IMR-90 (cell line): Measurements from ENCODE around the gene WRAP73. TPM values are rescaled to one million over a fixed set of nuclear protein-coding genes. Genes with fewer than 3 reads are reported as not detected.

ENCODE experiments used
- ATAC-seq: fragments of 200-7000 bp; cut with Tn5 transposase; 2 replicates; pipeline ENCODE4 v1.9.1; 2020; ENCODE audit warnings: low read depth, mild to moderate bottlenecking, moderate library complexity
- BruUV-seq: library from RNA; stranded (reverse); fragments of 400-500 nt; replicated peaks from 2 replicates; lab custom pipeline; 2021; lab: Mats Ljungman, UMichigan
- CTCF ChIA-PET: fragments of 300-600 bp; formaldehyde crosslinking; extraction: SDS; loops from one replicate; lab custom pipeline; 2021; ENCODE audit warnings: antibody characterized with exemption; lab: Yijun Ruan, JAX
- POLR2A ChIA-PET: fragments of 300-600 bp; sonication (Branson Sonifier 250); formaldehyde crosslinking; loops from one replicate; lab custom pipeline; 2022; ENCODE audit warnings: antibody characterized with exemption; ENCODE audit not compliant: unreplicated experiment; lab: Charles Lee
- DNase-seq: peaks from one replicate; pipeline ENCODE4 v3.0.0; 2013
- H2AFZ ChIP-seq: replicated peaks from 2 replicates; pipeline ENCODE3; 2013; ENCODE audit warnings: low read length, mild to moderate bottlenecking; ENCODE audit not compliant: poor library complexity
- H2AK5ac ChIP-seq: 2 replicates; pipeline ENCODE4 v1.6.1; 2013; ENCODE audit warnings: low read depth, low read length, inconsistent platforms
- H2AK9ac ChIP-seq: replicated peaks from 2 replicates; pipeline ENCODE3; 2013; ENCODE audit warnings: mild to moderate bottlenecking, low read depth, low read length, moderate library complexity; ENCODE audit not compliant: poor library complexity
- H2BK120ac ChIP-seq: 2 replicates; pipeline ENCODE4 v1.6.1; 2013; ENCODE audit warnings: low read depth, low read length, inconsistent platforms
- H2BK15ac ChIP-seq: 3 replicates; pipeline ENCODE4 v1.6.1; 2013; ENCODE audit warnings: low read depth, low read length, inconsistent platforms
- H2BK20ac ChIP-seq: 2 replicates; pipeline ENCODE4 v1.6.1; 2013; ENCODE audit warnings: low read depth, mild to moderate bottlenecking, inconsistent platforms, low read length, moderate library complexity
- H2BK5ac ChIP-seq: 2 replicates; pipeline ENCODE4 v1.6.1; 2013; ENCODE audit warnings: mild to moderate bottlenecking, low read depth, low read length, inconsistent platforms; ENCODE audit not compliant: poor library complexity, severe bottlenecking
- H3K14ac ChIP-seq: replicated peaks from 2 replicates; pipeline ENCODE4 v1.6.1; 2013; ENCODE audit warnings: low read depth, low read length, inconsistent platforms
- H3K18ac ChIP-seq: 2 replicates; pipeline ENCODE4 v1.6.1; 2013; ENCODE audit warnings: low read depth, low read length, control low read depth
- H3K23ac ChIP-seq: 2 replicates; pipeline ENCODE4 v1.6.1; 2013; ENCODE audit warnings: low read depth, low read length, inconsistent platforms
- H3K27ac ChIP-seq: 2 replicates; pipeline ENCODE4 v1.5.1; 2013; ENCODE audit warnings: mild to moderate bottlenecking, control low read depth, low read length; ENCODE audit not compliant: insufficient read depth
- H3K27me3 ChIP-seq: 2 replicates; pipeline ENCODE4 v1.6.1; 2013; ENCODE audit warnings: low read length; ENCODE audit not compliant: control insufficient read depth, insufficient read depth
- H3K36me3 ChIP-seq: 2 replicates; pipeline ENCODE4 v1.6.1; 2013; ENCODE audit warnings: low read length, mixed read lengths; ENCODE audit not compliant: control insufficient read depth, insufficient read depth
- H3K4ac ChIP-seq: 2 replicates; pipeline ENCODE4 v1.6.1; 2013; ENCODE audit warnings: low read depth, low read length, inconsistent platforms
- H3K4me1 ChIP-seq: 2 replicates; pipeline ENCODE4 v1.6.1; 2013; ENCODE audit warnings: low read length, mixed read lengths; ENCODE audit not compliant: control insufficient read depth, insufficient read depth
- H3K4me2 ChIP-seq: 2 replicates; pipeline ENCODE4 v1.6.1; 2013; ENCODE audit warnings: low read depth, mild to moderate bottlenecking, control low read depth, low read length, moderate library complexity
- H3K4me3 ChIP-seq: 2 replicates; pipeline ENCODE4 v1.5.1; 2013; ENCODE audit warnings: low read depth, mild to moderate bottlenecking, control low read depth, low read length, moderate library complexity; ENCODE audit not compliant: insufficient read depth
- H3K56ac ChIP-seq: 2 replicates; pipeline ENCODE4 v1.6.1; 2013; ENCODE audit warnings: low read length, inconsistent platforms; ENCODE audit not compliant: insufficient read depth; ENCODE audit errors: extremely low read depth
- H3K79me1 ChIP-seq, 2 experiments: 2 replicates each; pipeline ENCODE4 v1.6.1; 2013; ENCODE audit warnings: low read length in 2 of 2, inconsistent platforms in 1 of 2, low read depth in 1 of 2
- H3K9ac ChIP-seq: 2 replicates; pipeline ENCODE4 v1.6.1; 2013; ENCODE audit warnings: low read depth, low read length, control low read depth
- H3K9me1 ChIP-seq: 2 replicates; pipeline ENCODE4 v1.6.1; 2013; ENCODE audit warnings: low read length, inconsistent platforms; ENCODE audit not compliant: insufficient read depth
- H3K9me3 ChIP-seq: 2 replicates; pipeline ENCODE4 v1.6.1; 2013; ENCODE audit warnings: low read length; ENCODE audit not compliant: control insufficient read depth, insufficient read depth
- H4K20me1 ChIP-seq: 2 replicates; pipeline ENCODE4 v1.6.1; 2013; ENCODE audit warnings: low read length, inconsistent platforms; ENCODE audit not compliant: insufficient read depth
- H4K5ac ChIP-seq: 2 replicates; pipeline ENCODE4 v1.6.1; 2013; ENCODE audit warnings: mild to moderate bottlenecking, low read depth, low read length, control low read depth
- H4K8ac ChIP-seq, 2 experiments: 2 replicates each; pipeline ENCODE4 v1.6.1; 2013; ENCODE audit warnings: low read depth in 2 of 2, low read length in 2 of 2, control low read depth in 1 of 2, inconsistent platforms in 1 of 2
- H4K91ac ChIP-seq: 2 replicates; pipeline ENCODE4 v1.6.1; 2013; ENCODE audit warnings: low read depth, low read length, inconsistent platforms; ENCODE audit not compliant: insufficient read depth
- CHD1 ChIP-seq: IDR thresholded peaks from 2 replicates; pipeline ENCODE4 v1.6.1; 2012; ENCODE audit warnings: low read depth, low read length, improper control_type of control experiment
- FOS ChIP-seq: fragments of 150-350 bp; IDR thresholded peaks from 2 replicates; pipeline ENCODE4 v1.6.1; 2016; ENCODE audit warnings: low read depth, low read length
- MAFK ChIP-seq: IDR thresholded peaks from 2 replicates; pipeline ENCODE4 v1.6.1; 2012; ENCODE audit warnings: low read depth, low read length, improper control_type of control experiment
- MXI1 ChIP-seq: IDR thresholded peaks from 2 replicates; pipeline ENCODE4 v1.6.1; 2012; ENCODE audit warnings: low read depth, mild to moderate bottlenecking, low read length, moderate library complexity, borderline replicate concordance
- NFE2L2 ChIP-seq: fragments of 150-350 bp; IDR thresholded peaks from 2 replicates; pipeline ENCODE4 v1.6.1; 2016; ENCODE audit warnings: low read depth, mild to moderate bottlenecking, low read length
- RAD21 ChIP-seq: IDR thresholded peaks from 2 replicates; pipeline ENCODE4 v1.6.1; 2012; ENCODE audit warnings: low read length, improper control_type of control experiment
- RCOR1 ChIP-seq: IDR thresholded peaks from 2 replicates; pipeline ENCODE4 v1.6.1; 2012; ENCODE audit warnings: mild to moderate bottlenecking, low read length, improper control_type of control experiment; ENCODE audit not compliant: insufficient replicate concordance
- WGBS, 2 experiments: methylation state at CpG; one replicate each; pipeline versions ENCODE4 v1.1.5 to v1.1.7; 2013; ENCODE audit warnings: missing lambda C conversion rate in 2 of 2; ENCODE audit not compliant: insufficient read length in 1 of 2; ENCODE audit errors: extremely low coverage in 2 of 2; 5-methylcytosine and 5-hydroxymethylcytosine counted together
- dilution Hi-C: fragments of 300-500 bp; cut with HindIII; formaldehyde crosslinking; loops from one replicate; pipeline ENCODE4 v1.14.3; 2018; ENCODE audit warnings: low sequenced_read_pairs; ENCODE audit not compliant: unreplicated experiment
- in situ Hi-C: fragments of 300-500 bp; cut with MboI; formaldehyde crosslinking; loops from 3 replicates; pipeline ENCODE4 v1.14.3; 2019; ENCODE audit warnings: low sequenced_read_pairs, inconsistent platforms, mixed read lengths
- intact Hi-C: fragments of 100-400 bp; cut with micrococcal nuclease; formaldehyde crosslinking; loops from 2 replicates; pipeline ENCODE4 v1.10.0; 2022
- polyA plus RNA-seq, 3 experiments: library from polyadenylated mRNA; depleted of rRNA; stranded (reverse); fragments of >200 nt; gene quantifications; 2 replicates each; pipeline ENCODE4 v1.2.3, GENCODE V29; 2012; ENCODE audit warnings: low replicate concordance in 1 of 3
- total RNA-seq: library from RNA; depleted of rRNA; stranded (reverse); fragments of >200 nt; gene quantifications from 2 replicates; pipeline ENCODE4 v1.2.3, GENCODE V29; 2012
- TF ChIP-seq, protein P1 (sequence below): fragments of 150-350 bp; IDR thresholded peaks from 2 replicates; pipeline ENCODE4 v1.6.1; 2016; ENCODE audit warnings: low read depth, mild to moderate bottlenecking, low read length, moderate library complexity, borderline replicate concordance
- TF ChIP-seq, protein P2 (sequence below): conservative IDR thresholded peaks from 2 replicates; pipeline ENCODE4 v1.5.1; 2012; ENCODE audit warnings: mild to moderate bottlenecking, low read depth, low read length, improper control_type of control experiment

WRAP73 gene
- total and polyA plus RNA-seq, 2 of the 4 experiments (the other 2 are of a cell fraction): 10.8 to 23.6 TPM

DNA sequence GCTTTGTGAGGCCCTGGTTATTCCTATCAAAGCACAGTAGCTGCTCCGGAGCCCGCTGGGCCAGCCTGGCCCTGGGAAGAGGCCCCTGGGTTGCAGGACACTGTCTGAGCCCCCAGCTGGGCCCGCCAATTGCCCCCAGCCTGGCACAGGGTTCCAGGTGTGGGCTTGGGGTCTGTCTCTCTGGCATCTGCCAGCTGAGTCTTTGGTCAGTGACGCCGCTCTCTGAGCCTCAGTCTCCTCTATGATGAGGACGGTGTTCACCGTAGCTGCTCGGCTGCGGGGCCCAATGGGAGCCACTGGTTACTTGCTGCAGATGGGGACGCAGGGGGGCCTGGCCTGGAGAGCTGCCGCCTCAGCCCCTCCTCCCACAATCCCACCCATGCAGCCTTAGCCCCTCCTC is 43.4 kb upstream of the WRAP73 start:
- no peak overlapping the region for H2BK20ac ChIP-seq
- no peak overlapping the region for H3K4me2 ChIP-seq
- ChIA-PET CTCF (interaction anchor here (0.6 kb wide), 1 partner anchor 32 kb away, joined by 3 read pairs; no protein-coding TSS in a partner anchor), POLR2A (no interaction called here)
- dilution Hi-C loops (no loop called here), in situ Hi-C loops (no loop called here), intact Hi-C loops (no loop called here)
- no peak overlapping the region for H3K23ac ChIP-seq
- no peaks in the 10 kb centered on the region for H3K36me3 ChIP-seq
- BruUV-seq: no TSS peak
- no peaks in the 10 kb centered on the region for H3K4me1 ChIP-seq
- H3K4ac ChIP-seq: no peak overlapping the region
- H2BK5ac ChIP-seq: no peak overlapping the region
- H2BK15ac ChIP-seq: no peak overlapping the region
- H3K14ac ChIP-seq: no peak overlapping the region
- no peak overlapping the region for H2BK120ac ChIP-seq
- H2AFZ ChIP-seq: no peak overlapping the region
- peaks cover 28% of the 10 kb centered on the region; the same call in 1 of the 2 replicates for H3K27me3 ChIP-seq
- WGBS, 2 experiments: 80% methylated on average over 1 of the region's 11 CpGs; no CpG with 5 or more reads in 1 of the 2 experiments
- H4K8ac ChIP-seq: no peak overlapping the region
- no peak overlapping the region for H4K91ac ChIP-seq
- no peak overlapping the region for H2AK5ac ChIP-seq
- no peaks in the 10 kb centered on the region for H3K9me1 ChIP-seq
- H3K9ac ChIP-seq: no peak overlapping the region
- DNase-seq: no peak
- H3K18ac ChIP-seq: no peak overlapping the region
- no peak overlapping the region for H4K5ac ChIP-seq
- no peak for TF ChIP-seq RAD21
- TF ChIP-seq, protein P1, sequence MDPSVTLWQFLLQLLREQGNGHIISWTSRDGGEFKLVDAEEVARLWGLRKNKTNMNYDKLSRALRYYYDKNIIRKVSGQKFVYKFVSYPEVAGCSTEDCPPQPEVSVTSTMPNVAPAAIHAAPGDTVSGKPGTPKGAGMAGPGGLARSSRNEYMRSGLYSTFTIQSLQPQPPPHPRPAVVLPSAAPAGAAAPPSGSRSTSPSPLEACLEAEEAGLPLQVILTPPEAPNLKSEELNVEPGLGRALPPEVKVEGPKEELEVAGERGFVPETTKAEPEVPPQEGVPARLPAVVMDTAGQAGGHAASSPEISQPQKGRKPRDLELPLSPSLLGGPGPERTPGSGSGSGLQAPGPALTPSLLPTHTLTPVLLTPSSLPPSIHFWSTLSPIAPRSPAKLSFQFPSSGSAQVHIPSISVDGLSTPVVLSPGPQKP: no peak
- no peak for TF ChIP-seq NFE2L2
- no peak for TF ChIP-seq CHD1
- TF ChIP-seq, protein P2, sequence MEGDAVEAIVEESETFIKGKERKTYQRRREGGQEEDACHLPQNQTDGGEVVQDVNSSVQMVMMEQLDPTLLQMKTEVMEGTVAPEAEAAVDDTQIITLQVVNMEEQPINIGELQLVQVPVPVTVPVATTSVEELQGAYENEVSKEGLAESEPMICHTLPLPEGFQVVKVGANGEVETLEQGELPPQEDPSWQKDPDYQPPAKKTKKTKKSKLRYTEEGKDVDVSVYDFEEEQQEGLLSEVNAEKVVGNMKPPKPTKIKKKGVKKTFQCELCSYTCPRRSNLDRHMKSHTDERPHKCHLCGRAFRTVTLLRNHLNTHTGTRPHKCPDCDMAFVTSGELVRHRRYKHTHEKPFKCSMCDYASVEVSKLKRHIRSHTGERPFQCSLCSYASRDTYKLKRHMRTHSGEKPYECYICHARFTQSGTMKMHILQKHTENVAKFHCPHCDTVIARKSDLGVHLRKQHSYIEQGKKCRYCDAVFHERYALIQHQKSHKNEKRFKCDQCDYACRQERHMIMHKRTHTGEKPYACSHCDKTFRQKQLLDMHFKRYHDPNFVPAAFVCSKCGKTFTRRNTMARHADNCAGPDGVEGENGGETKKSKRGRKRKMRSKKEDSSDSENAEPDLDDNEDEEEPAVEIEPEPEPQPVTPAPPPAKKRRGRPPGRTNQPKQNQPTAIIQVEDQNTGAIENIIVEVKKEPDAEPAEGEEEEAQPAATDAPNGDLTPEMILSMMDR: no peak
- TF ChIP-seq RCOR1: no peak
- TF ChIP-seq MAFK: no peak
- no peak for TF ChIP-seq FOS
- TF ChIP-seq MXI1: no peak
- ATAC-seq: no peak
- H3K27ac ChIP-seq: no peak overlapping the region
- H3K79me1 ChIP-seq: no peaks in the 10 kb centered on the region
- H3K4me3 ChIP-seq: no peak overlapping the region
- H3K56ac ChIP-seq: no peak overlapping the region
- no peak overlapping the region for H2AK9ac ChIP-seq
- no peaks in the 10 kb centered on the region for H4K20me1 ChIP-seq
- no peaks in the 10 kb centered on the region for H3K9me3 ChIP-seq
